Endodermal cell (in vitro differentiated cells): ENCODE data around the gene SALL3. TPM values are rescaled to one million over a fixed set of nuclear protein-coding genes. Genes with fewer than 3 reads are reported as not detected.

ENCODE experiments used
- DNase-seq: peaks from one replicate; pipeline ENCODE4 v3.0.0-alpha.2; 2017
- H3K27ac ChIP-seq: 2 replicates; pipeline ENCODE4 v1.5.1; 2013; ENCODE audit warnings: mild to moderate bottlenecking, low read depth, low read length, moderate library complexity
- H3K27me3 ChIP-seq: 2 replicates; pipeline ENCODE4 v1.6.1; 2013; ENCODE audit warnings: mild to moderate bottlenecking, low read length, moderate library complexity; ENCODE audit not compliant: insufficient read depth, control insufficient read depth, poor library complexity, severe bottlenecking
- H3K36me3 ChIP-seq: 2 replicates; pipeline ENCODE4 v1.7.0; 2013; ENCODE audit warnings: mild to moderate bottlenecking, low read length, moderate library complexity; ENCODE audit not compliant: control insufficient read depth, insufficient read depth
- H3K4me1 ChIP-seq: one replicate; pipeline ENCODE4 v1.7.0; 2013; ENCODE audit warnings: low read length; ENCODE audit not compliant: control insufficient read depth, insufficient read depth
- H3K4me3 ChIP-seq: 2 replicates; pipeline ENCODE4 v1.5.1; 2013; ENCODE audit warnings: mild to moderate bottlenecking, low read length, moderate library complexity
- H3K9ac ChIP-seq: 2 replicates; pipeline ENCODE4 v1.6.1; 2013; ENCODE audit warnings: mild to moderate bottlenecking, low read length, moderate library complexity; ENCODE audit not compliant: poor library complexity, severe bottlenecking; ENCODE audit errors: extremely low read depth
- H3K9me3 ChIP-seq: 2 replicates; pipeline ENCODE4 v1.6.1; 2013; ENCODE audit warnings: mild to moderate bottlenecking, low read length, moderate library complexity; ENCODE audit not compliant: control insufficient read depth
- H3K27ac Mint-ChIP-seq: 2 replicates; pipeline ENCODE4 v1.8.0; 2020; ENCODE audit warnings: mixed read lengths
- H3K27me3 Mint-ChIP-seq: 2 replicates; pipeline ENCODE4 v1.8.0; 2021; ENCODE audit warnings: mild to moderate bottlenecking, mixed read lengths; ENCODE audit not compliant: insufficient read depth
- H3K36me3 Mint-ChIP-seq: 2 replicates; pipeline ENCODE4 v1.8.0; 2020; ENCODE audit warnings: low read depth, mixed read lengths
- H3K4me1 Mint-ChIP-seq: 2 replicates; pipeline ENCODE4 v1.8.0; 2020; ENCODE audit warnings: mixed read lengths
- H3K4me3 Mint-ChIP-seq: 2 replicates; pipeline ENCODE4 v1.8.0; 2020; ENCODE audit warnings: mild to moderate bottlenecking, moderate library complexity, mixed read lengths
- H3K9me3 Mint-ChIP-seq: 2 replicates; pipeline ENCODE4 v1.8.0; 2020; ENCODE audit warnings: mild to moderate bottlenecking, mixed read lengths
- CTCF ChIP-seq: fragments of 200-600 bp; sonication (generic); conservative IDR thresholded peaks from 2 replicates; pipeline ENCODE4 v1.5.0; 2021; ENCODE audit warnings: antibody characterized with exemption, mild to moderate bottlenecking
- WGBS, 2 experiments: methylation state at CpG; one replicate each; pipeline versions ENCODE4 v1.1.5 to v1.1.7; 2013; ENCODE audit warnings: missing lambda C conversion rate in 2 of 2, mixed read lengths in 1 of 2; ENCODE audit not compliant: insufficient coverage in 1 of 2, insufficient read length in 1 of 2; 5-methylcytosine and 5-hydroxymethylcytosine counted together
- total RNA-seq, 2 donors: library from RNA; stranded (reverse); fragmentation: NEBNext Ultra II Directional in 1 of 2; extraction: Animal tissue kit (Norgen Biotek cat#: 25700) in 1 of 2; gene quantifications; 2 replicates in 1 of 2; 3 replicates in 1 of 2; pipeline ENCODE4 v1.2.1, GENCODE V29; 2021

Gene SALL3
- total RNA-seq, 2 donors from 2014 or later: 9.5 to 36.4 TPM

- no peaks in the 10 kb centered on the region for H3K27me3 ChIP-seq
- H3K4me1 ChIP-seq: no peaks in the 10 kb centered on the region
- H3K9me3 ChIP-seq: no peaks in the 10 kb centered on the region
- Mint-ChIP-seq H3K4me3 (no peak overlapping the region), H3K27me3 (peaks cover 2% of the 10 kb centered on the region), H3K27ac (no peak overlapping the region), H3K9me3 (peaks cover 11% of the 10 kb centered on the region), H3K4me1 (no peaks in the 10 kb centered on the region), H3K36me3 (no peaks in the 10 kb centered on the region)
- 78 to 98% methylated on average over 6 to 7 of the region's 7 CpGs for WGBS, 2 experiments
- no peak for TF ChIP-seq CTCF
- no peak overlapping the region for H3K4me3 ChIP-seq
- no peaks in the 10 kb centered on the region for H3K36me3 ChIP-seq
- DNase-seq: no peak
- no peak overlapping the region for H3K9ac ChIP-seq
- H3K27ac ChIP-seq: no peak overlapping the region
Measured at GRCh38 chr18:79019881-79020280, 40.3 kb downstream of the SALL3 start.

- Mint-ChIP-seq H3K4me1 (no peaks in the 10 kb centered on the region), H3K9me3 (peaks cover 13% of the 10 kb centered on the region), H3K4me3 (no peak overlapping the region), H3K27ac (no peak overlapping the region), H3K27me3 (peaks cover 2% of the 10 kb centered on the region), H3K36me3 (no peaks in the 10 kb centered on the region)
- H3K36me3 ChIP-seq: no peaks in the 10 kb centered on the region
- no peak for TF ChIP-seq CTCF
- H3K27ac ChIP-seq: no peak overlapping the region
- DNase-seq: no peak
- H3K4me1 ChIP-seq: no peaks in the 10 kb centered on the region
- WGBS, 2 experiments: 89 to 94% methylated on average over 20 to 25 of the region's 25 CpGs
- H3K9ac ChIP-seq: no peak overlapping the region
- no peaks in the 10 kb centered on the region for H3K27me3 ChIP-seq
- H3K9me3 ChIP-seq: no peaks in the 10 kb centered on the region
- H3K4me3 ChIP-seq: no peak overlapping the region
Measured at GRCh38 chr18:79022603-79023002, 43.0 kb downstream of the SALL3 start.

- H3K4me1 Mint-ChIP-seq: no peaks in the 10 kb centered on the region
- no peak overlapping the region for H3K27ac Mint-ChIP-seq
- no peak overlapping the region for H3K4me3 Mint-ChIP-seq
- no peaks in the 10 kb centered on the region for H3K27me3 ChIP-seq
- no peaks in the 10 kb centered on the region for H3K4me1 ChIP-seq
- peak; percentile 79 for DNase-seq
- TF ChIP-seq CTCF: peak; percentile 65
- 33 to 58% methylated on average over 3 to 5 of the region's 5 CpGs for WGBS, 2 experiments
- H3K27ac ChIP-seq: no peak overlapping the region
- H3K36me3 Mint-ChIP-seq: no peaks in the 10 kb centered on the region
- no peak overlapping the region for H3K4me3 ChIP-seq
- H3K9ac ChIP-seq: no peak overlapping the region
- H3K9me3 Mint-ChIP-seq: peaks cover 23% of the 10 kb centered on the region
- no peaks in the 10 kb centered on the region for H3K9me3 ChIP-seq
- no peaks in the 10 kb centered on the region for H3K27me3 Mint-ChIP-seq
- H3K36me3 ChIP-seq: no peaks in the 10 kb centered on the region
Measured at GRCh38 chr18:79026491-79026890, 46.9 kb downstream of the SALL3 start.
